GM18508 (cell line): Measurements from ENCODE around the gene GRIFIN.
"Not testable (repeated sequence)": the region's sequence is repeated elsewhere in the genome, so short reads cannot be mapped to it uniquely, and the experiment has no call there.

Experiments
- ATAC-seq: cut with Tn5 transposase; IDR thresholded peaks from one replicate; pipeline ENCODE4 v1.9.1; 2021; ENCODE audit warnings: moderate number of reproducible peaks; ENCODE audit not compliant: insufficient read depth, unreplicated experiment

The GRIFIN gene

GRCh38 chr7:2465928-2466327 lies 10.3 kb downstream of the GRIFIN start:
- ATAC-seq: no peak

DNA sequence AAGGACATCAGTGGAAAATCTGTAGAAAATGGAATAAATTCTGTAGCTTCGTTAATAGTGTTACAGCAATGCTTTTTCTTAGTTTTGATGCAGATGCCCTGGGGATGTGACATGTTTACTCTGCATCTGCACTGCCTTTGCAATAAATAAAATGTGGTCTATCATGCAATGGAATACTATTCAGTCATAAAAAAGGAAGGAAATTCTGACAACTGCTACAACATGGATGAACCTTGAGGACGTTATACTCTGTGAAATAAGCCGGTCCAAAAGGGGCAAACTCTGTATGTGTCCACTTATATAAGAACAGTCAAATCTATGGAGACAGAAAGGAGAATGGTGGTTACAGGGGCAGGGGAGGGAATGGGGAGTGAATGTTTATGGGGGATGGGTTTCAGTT lies 13.5 kb downstream of the GRIFIN start:
- ATAC-seq: no peak

- no peak for ATAC-seq
Observed at GRCh38 chr7:2461268-2462026, 14.8 kb downstream of the GRIFIN start.

- no peak for ATAC-seq
Observed at GRCh38 chr7:2460641-2461040, 15.6 kb downstream of the GRIFIN start.

GRCh38 chr7:2460188-2460587 lies 16.0 kb downstream of the GRIFIN start:
- no peak for ATAC-seq

DNA sequence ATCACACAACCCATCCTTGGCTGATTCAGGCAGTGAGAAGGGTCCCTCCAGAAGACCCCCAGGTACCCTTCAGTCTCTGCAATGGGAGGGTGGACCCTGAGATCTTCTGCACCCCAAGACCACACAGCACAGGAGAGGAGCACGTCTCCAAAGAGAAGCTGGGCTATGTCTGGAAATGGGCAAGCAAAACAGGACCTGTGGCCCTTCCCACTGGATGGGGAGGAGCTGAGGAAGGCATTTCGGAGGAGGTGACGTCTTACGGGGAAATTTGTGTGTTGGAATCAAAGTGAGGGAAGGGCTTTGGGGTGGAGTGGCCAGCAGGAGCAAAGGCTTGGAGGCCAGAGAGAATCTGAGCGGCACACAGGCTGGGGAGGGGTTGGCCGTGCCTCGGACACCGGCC lies 16.5 kb downstream of the GRIFIN start:
- no peak for ATAC-seq

DNA sequence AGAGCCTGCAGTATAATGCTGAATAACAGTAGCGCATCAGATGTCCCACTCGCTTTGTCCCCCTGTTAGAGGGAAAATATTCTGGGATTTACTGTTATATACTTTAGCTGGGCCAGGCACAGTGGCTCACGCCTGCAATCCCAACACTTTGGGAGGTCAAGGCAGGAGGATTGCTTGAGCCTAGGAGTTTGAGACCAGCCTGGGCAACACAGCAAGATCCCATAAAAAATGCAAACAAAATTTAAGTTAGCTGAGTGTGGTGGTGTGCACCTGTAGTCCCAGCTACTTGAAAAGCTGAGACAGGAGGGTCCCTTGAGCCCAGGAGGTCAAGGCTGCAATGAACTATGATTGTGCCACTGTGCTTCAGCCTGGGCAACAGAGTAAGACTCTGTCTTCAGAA lies 22.3 kb downstream of the GRIFIN start:
- not testable (repeated sequence) for ATAC-seq

GRCh38 chr7:2452643-2453270 lies 23.4 kb downstream of the GRIFIN start:
- no peak for ATAC-seq

DNA sequence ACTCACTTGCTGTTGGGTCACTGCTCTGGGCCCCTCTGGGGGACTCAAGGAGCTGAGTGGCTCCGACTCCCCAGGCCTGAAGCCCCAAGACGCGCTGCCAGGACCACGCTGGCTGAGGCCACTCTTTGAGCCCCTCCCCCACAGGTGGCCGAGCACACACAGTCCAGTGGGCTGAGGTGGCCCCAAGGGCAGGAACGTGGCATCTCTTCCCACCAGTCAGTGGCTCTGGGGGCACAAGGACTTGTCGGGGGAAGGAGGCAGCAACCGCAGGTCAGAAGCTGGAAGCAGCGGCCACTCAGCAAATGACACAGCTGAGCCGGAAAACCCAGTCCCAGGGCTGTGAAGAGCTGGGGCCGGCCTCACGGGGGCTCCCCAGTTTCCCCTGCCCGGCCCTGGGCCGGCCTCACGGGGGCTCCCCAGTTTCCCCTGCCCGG lies 24.1 kb downstream of the GRIFIN start:
- ATAC-seq: no peak

DNA sequence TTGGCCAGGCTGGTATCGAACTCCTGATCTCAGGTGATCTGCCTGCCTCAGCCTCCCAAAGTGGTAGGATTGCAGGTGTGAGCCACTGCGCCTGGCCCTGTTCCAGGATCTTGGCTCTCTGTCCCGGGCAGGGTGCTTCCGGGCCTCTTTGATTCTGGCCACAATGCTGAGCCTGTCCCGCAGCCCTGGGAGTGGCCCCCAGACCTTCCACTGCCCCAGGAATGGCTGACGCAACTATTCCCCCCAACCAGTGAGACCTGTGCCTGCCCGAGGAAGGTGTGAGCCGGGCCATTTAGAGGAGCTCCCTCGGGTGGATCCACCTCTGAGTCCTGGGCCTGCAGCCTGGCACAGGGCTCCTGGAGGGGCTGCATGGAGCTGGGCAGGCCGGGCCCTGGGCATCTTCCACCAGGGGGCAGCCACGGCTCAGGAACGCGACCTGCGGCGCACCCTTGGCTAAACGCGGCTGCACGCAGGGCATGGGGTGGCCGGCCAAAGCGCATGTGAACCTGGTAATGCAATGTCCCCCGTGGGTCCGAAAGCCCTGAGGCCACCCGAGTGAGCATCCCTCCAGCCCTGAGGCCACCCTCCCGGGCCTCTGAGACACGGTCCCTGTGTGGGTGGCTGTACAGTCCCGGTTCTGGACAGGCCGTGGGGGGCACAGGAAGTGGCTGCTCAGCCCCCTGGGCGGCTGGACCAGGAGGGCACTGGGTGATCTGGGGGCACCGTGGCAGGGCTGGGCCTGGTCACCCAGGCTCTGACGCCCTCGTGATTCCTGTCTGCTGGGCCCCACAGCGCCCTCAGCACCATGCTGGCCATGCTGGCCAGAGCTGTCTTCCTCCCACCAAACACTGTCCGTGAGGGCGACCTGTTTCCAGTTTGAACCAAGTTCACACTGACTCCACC lies 24.8 kb downstream of the GRIFIN start:
- ATAC-seq: no peak

- ATAC-seq: no peak
Observed at GRCh38 chr7:2450198-2451107, 25.7 kb downstream of the GRIFIN start.

GRCh38 chr7:2446676-2447075 lies 29.5 kb downstream of the GRIFIN start:
- ATAC-seq: no peak

DNA sequence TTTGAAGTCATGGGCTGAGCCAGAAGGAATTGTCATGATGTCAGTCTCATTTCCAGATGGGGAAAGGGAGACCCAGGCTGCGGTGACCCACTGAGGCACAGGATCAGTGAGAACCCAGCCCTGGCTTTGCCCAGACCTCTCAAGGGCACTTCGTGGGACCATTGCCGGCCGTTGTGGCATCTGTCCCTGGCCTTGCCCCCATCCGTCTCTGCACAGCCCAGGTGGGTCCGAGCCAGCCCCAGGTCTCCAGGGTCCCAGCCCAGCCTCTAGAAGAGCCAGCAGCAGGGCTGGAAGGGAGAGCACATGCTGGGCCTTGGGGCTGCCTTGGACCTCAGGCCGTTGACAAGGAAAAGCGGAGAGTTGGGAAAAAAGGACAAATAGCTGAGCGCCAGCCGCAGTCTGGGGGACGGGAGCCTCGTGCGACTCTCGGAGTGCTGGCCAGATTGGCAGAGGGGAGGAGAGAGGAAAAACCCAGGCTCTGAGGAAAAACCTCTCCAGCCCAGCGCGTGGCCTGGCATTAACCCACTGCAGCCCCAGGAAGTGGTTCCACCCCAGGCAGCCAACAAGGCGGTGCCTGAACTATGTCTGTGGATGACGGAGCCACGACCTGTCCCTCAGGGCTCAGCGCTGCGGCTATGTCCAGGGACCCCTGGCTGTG lies 30.2 kb downstream of the GRIFIN start:
- no peak for ATAC-seq

DNA sequence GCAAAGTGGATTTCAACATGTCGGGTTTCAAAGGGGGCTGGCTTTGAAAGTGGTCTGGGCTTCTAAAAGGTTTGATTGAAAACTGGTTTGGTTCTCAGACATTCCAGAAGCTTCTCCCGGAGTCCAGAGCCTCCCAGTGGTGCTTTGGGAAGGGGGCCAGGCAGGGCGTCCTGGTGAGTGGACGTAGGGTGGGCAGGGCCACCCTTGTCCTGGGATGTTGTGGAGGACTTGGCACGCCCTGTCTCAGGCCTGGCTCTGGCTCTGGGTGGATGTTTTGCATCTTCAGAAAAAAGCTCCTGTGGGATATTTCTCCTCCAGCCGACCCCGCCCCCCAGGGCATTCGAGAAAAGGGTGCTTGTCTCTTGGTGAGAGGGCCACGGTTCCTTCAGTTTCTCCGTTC lies 31.2 kb downstream of the GRIFIN start:
- no peak for ATAC-seq

DNA sequence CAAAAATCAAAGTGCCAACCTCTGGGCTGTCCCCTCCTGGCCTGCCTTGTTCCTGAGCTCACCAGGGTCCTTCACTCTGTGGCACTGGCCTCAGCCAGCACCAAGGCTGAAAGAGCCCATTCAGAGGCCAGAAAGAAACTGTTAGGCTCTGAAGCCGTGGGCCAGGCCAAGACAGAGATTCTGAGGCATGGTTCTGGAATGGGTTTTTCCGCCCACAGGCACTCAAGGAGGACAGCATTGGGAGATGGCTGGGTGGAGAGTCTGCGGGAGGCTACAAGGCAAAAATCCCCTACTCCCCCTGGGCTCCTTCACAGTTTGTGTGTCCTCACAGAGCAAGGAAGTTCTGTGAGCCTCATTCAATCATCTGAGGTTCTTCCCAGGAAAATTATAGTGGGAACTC lies 31.7 kb downstream of the GRIFIN start:
- ATAC-seq: no peak

DNA sequence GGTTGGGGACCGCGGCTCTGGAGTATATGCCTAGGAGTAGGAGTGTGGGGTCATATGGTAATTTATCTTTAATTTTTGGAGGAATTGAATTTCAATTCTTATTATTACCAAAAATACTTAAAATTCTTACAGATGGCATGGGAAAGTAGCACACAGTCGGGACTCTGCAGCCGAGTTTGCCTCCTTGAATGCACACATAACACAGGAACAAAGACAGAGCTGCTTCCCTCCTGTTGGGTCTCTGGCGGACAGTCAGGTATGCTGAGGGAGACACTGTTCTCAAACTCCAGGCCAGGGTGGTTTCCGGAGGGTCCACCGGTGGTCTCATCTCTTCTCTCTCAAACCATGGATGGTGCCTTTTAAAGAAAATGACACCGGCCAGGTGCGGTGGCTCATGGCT lies 32.7 kb downstream of the GRIFIN start:
- ATAC-seq: no peak

GRCh38 chr7:2441430-2442058 lies 34.7 kb downstream of the GRIFIN start:
- ATAC-seq: no peak

DNA sequence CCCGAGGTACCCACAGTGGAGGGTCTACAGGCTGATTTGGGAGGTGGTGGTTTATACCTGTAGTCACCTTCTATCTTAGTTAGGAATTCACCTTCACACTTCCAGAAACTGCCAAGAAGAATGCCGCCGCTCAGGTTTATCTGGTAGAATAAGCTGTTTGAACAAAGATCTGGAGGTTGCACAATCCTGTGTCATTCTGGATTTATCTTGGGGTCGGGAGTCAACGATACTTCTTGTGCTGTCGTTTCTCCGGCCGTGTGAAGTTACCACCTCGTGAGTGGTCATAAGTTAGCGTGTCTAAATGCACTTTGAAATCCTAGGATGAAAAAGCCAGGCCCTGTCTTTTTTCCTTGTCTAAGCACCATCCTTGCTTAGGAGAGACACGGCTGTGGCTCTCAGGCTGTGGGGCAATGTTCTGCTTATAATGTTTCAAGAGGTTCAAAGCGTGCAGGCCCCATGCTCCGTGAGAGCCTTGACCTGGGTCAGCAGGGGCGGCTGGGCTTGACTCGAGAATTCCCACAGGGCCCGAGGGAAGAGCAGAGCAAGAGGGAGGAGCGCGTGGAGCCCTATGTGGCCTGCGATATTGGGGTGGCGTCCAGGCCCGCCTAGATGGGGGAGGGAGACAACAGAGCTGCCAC lies 35.5 kb downstream of the GRIFIN start:
- ATAC-seq: no peak

DNA sequence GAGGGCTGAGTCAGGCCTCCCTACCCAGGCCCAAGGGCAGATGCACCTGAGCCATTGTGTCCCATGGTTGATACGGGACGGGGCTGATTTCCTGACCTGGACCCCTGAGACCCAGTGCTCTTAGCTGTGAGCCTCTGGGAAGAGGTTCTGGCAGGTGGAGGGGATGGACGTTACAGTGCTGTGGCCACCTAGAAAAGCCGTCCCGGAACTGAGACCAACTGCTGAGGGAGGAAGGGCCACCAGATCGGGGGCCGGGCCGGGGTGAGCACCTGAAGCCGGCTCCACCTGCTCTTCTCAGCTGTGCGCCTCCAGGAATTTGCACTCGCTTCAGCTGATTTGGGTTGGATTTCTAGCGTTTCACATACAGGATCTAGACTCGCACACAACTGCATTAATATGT lies 37.4 kb downstream of the GRIFIN start:
- ATAC-seq: no peak
